Measurements from ENCODE around the gene ATG9B. TPM values are rescaled to one million over a fixed set of nuclear protein-coding genes. Genes with fewer than 3 reads are reported as not detected.

Gene ATG9B
- total RNA-seq, 4 donors from 2014 or later: 47.6 to 125 (median 59.8) TPM

DNA sequence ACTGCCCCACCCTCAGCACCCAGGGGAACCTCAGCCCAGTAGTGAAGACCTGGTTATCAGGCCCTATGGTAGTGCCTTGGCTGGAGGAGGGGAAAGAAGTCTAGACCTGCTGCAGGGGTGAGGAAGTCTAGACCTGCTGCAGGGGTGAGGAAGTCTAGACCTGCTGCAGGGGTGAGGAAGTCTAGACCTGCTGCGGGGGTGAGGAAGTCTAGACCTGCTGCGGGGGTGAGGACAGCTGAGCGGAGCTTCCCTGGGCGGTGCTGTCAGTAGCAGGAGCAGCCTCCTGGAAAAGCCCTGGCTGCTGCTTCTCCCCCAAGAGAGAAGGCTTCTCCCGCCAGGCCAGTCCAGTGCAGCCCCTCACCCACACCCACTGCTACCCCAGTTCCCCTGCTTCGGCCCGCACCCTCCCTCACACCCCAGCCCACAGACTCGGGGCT, 27.2 kb downstream of the ATG9B start:
- no peak for DNase-seq (ENCODE audit: low spot score in 2 of 2)
- WGBS, 2 donors: 80 to 85% methylated on average over 8 of the region's 8 CpGs
- H3K4me3 ChIP-seq (ENCODE audit: low read depth, poor library complexity, severe bottlenecking): no peak overlapping the region
- TF ChIP-seq CTCF (IDR thresholded peaks at IDR 0.05) (no peak), POLR2A (IDR thresholded peaks at IDR 0.05) (no peak)
- intact Hi-C loops (cut with DNase I; ENCODE audit: low total_unique reads): no loop called here

- intact Hi-C loops (cut with DNase I; ENCODE audit: low total_unique reads): no loop called here
- no peak overlapping the region for H3K4me3 ChIP-seq (ENCODE audit: low read depth, poor library complexity, severe bottlenecking)
- TF ChIP-seq POLR2A (IDR thresholded peaks at IDR 0.05) (no peak), CTCF (IDR thresholded peaks at IDR 0.05) (no peak)
- DNase-seq (ENCODE audit: low spot score in 2 of 2): no peak
- WGBS, 2 donors: 37 to 55% methylated on average over 20 to 28 of the region's 31 CpGs
Measured at GRCh38 chr7:150996376-150997074, 27.8 kb downstream of the ATG9B start.

DNA sequence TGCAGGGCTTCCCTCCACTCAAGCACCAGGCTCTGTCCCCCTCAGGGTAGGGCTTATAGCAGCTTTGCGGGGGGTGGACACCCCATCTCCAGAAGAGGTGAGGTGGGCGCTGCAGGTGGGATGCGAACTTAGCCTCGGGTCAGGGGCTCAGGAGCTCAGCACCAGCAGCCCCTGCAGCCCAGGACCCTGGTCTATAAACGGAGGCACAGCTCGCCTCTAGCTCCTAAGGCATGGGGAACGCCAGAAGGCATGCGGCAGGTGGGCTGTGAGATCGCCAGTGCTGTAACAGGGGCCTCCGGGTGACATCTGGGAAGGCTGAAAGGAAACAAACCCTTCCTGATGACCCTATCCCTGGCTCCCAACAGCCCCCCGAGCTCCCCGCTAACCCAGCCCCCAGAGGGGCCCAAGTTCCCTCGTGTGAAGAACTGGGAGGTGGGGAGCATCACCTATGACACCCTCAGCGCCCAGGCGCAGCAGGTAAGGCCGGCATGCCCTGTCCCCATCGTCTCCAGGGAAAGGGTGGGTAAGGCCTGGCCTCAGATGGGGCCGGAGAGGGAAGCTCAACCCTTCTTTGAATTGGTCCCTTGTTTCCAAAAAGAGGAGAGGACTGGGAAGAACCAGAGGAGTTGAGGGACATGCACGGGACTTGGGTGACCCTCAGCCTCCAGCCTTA, 29.3 kb downstream of the ATG9B start:
- no peak for TF ChIP-seq CTCF (IDR thresholded peaks at IDR 0.05)
- no peak for TF ChIP-seq POLR2A (IDR thresholded peaks at IDR 0.05)
- DNase-seq (ENCODE audit: low spot score in 2 of 2): no peak
- WGBS, 2 donors: 50 to 57% methylated on average over 18 of the region's 19 CpGs
- H3K4me3 ChIP-seq (ENCODE audit: low read depth, poor library complexity, severe bottlenecking): no peak overlapping the region
- intact Hi-C loops (cut with DNase I; ENCODE audit: low total_unique reads): no loop called here

DNA sequence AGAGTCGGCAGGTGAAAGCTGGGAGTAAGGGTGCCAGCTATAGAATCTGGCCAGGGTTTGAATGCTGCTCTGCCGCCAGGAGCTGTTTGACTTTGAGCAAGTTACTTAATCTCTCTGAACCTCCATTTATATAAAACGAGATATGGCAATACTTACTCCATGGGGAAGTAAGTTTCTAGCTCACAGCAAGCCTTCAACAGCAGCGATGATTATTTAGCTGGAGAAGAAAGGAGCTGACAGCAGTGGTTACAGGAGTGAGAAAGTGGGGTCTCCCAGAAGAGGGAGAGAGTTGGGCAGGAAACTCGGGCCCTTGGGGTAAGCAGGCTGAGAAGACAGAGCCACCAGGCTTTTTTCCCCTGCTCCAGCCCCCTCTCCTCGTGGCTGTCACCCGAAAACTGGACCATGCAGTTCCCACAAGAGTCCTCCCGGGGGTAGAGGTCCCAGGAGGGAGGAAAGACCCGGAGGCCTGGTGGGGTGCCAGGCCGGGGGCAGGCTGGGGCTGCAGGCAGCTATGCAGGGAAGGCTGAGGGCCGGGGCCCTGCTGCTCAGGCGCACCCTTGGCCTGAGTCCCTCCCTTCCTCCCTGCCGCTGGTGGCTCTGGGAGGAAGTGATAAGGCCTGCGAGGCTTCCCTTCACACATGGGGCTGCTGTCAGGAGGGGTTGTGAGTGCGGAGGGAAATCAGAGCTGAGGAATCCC, 30.0 kb downstream of the ATG9B start:
- intact Hi-C loops (cut with DNase I; ENCODE audit: low total_unique reads): no loop called here
- H3K4me3 ChIP-seq (ENCODE audit: low read depth, poor library complexity, severe bottlenecking): no peak overlapping the region
- TF ChIP-seq CTCF (IDR thresholded peaks at IDR 0.05): no peak
- TF ChIP-seq POLR2A (IDR thresholded peaks at IDR 0.05): no peak
- 47 to 59% methylated on average over 10 to 14 of the region's 15 CpGs for WGBS, 2 donors
- DNase-seq (ENCODE audit: low spot score in 2 of 2): no peak

DNA sequence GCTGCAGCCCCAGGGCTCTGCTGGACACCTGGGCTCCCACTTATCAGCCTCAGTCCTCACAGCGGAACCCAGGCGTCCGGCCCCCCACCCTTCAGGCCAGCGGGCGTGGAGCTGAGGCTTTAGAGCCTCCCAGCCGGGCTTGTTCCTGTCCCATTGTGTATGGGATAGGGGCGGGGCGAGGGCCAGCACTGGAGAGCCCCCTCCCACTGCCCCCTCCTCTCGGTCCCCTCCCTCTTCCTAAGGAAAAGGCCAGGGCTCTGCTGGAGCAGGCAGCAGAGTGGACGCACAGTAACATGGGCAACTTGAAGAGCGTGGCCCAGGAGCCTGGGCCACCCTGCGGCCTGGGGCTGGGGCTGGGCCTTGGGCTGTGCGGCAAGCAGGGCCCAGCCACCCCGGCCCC, 30.8 kb downstream of the ATG9B start:
- H3K4me3 ChIP-seq (ENCODE audit: low read depth, poor library complexity, severe bottlenecking): no peak overlapping the region
- intact Hi-C loops (cut with DNase I; ENCODE audit: low total_unique reads): no loop called here
- no peak for TF ChIP-seq CTCF (IDR thresholded peaks at IDR 0.05)
- no peak for TF ChIP-seq POLR2A (IDR thresholded peaks at IDR 0.05)
- WGBS, 2 donors: 78 to 87% methylated on average over 10 to 14 of the region's 14 CpGs
- no peak for DNase-seq (ENCODE audit: low spot score in 2 of 2)
